Measurements from ENCODE around the gene ARHGAP15.

The ARHGAP15 gene

GRCh38 chr2:143702931-143703330 is 573.7 kb downstream of the ARHGAP15 start:
- no peak for DNase-seq

- peak in 1 of 2 donors; percentile 10 for DNase-seq
These were observed 575.4 kb downstream of the ARHGAP15 start for GRCh38 chr2:143704451-143705106.

- peak; percentile 79 to 88 for DNase-seq
These were observed 576.0 kb downstream of the ARHGAP15 start for GRCh38 chr2:143705108-143705707.

GRCh38 chr2:143706354-143706753 is 577.1 kb downstream of the ARHGAP15 start:
- no peak for DNase-seq

- DNase-seq: no peak
These were observed 579.5 kb downstream of the ARHGAP15 start for GRCh38 chr2:143708682-143709081.

- no peak for DNase-seq
These were observed 581.0 kb downstream of the ARHGAP15 start for GRCh38 chr2:143710196-143710595.

GRCh38 chr2:143710879-143711278 is 581.7 kb downstream of the ARHGAP15 start:
- no peak for DNase-seq

GRCh38 chr2:143716522-143716921 is 587.3 kb downstream of the ARHGAP15 start:
- DNase-seq: no peak

GRCh38 chr2:143717053-143717452 is 587.8 kb downstream of the ARHGAP15 start:
- DNase-seq: no peak

- DNase-seq: peak in 1 of 2 donors; percentile 19
These were observed 588.4 kb downstream of the ARHGAP15 start for GRCh38 chr2:143717536-143718168.

- DNase-seq: no peak
These were observed 589.5 kb downstream of the ARHGAP15 start for GRCh38 chr2:143718745-143719144.

- DNase-seq: no peak
These were observed 590.2 kb downstream of the ARHGAP15 start for GRCh38 chr2:143719406-143719805.

GRCh38 chr2:143720095-143720664 is 591.0 kb downstream of the ARHGAP15 start:
- DNase-seq: no peak

GRCh38 chr2:143725400-143725799 is 596.2 kb downstream of the ARHGAP15 start:
- DNase-seq: no peak

- DNase-seq: no peak
These were observed 597.1 kb downstream of the ARHGAP15 start for GRCh38 chr2:143726151-143726845.

GRCh38 chr2:143728498-143728897 is 599.3 kb downstream of the ARHGAP15 start:
- DNase-seq: no peak

GRCh38 chr2:143729296-143729814 is 600.1 kb downstream of the ARHGAP15 start:
- DNase-seq: peak; percentile 20 to 52

GRCh38 chr2:143730155-143730952 is 601.1 kb downstream of the ARHGAP15 start:
- DNase-seq: peak; percentile 81 to 87

- DNase-seq: peak; percentile 73 to 86
These were observed 601.7 kb downstream of the ARHGAP15 start for GRCh38 chr2:143730953-143731260.

- DNase-seq: no peak
These were observed 602.9 kb downstream of the ARHGAP15 start for GRCh38 chr2:143732076-143732475.

GRCh38 chr2:143732871-143733270 is 603.7 kb downstream of the ARHGAP15 start:
- peak; percentile 30 to 57 for DNase-seq

- DNase-seq: no peak
These were observed 605.3 kb downstream of the ARHGAP15 start for GRCh38 chr2:143734507-143734906.
